Left lung (tissue), 10 donors: ENCODE results near the gene LDAH. TPM values are rescaled to one million over a fixed set of nuclear protein-coding genes. Genes with fewer than 3 reads are reported as not detected.
A peak's percentile ranks its signal among the peaks of the same experiment; 100 is the strongest.

Source experiments
- ATAC-seq: fragments of 200-7000 bp; cut with Tn5 transposase; one replicate; pipeline ENCODE4 v1.9.1; 2020; ENCODE audit warnings: moderate library complexity
- DNase-seq, 4 donors: peaks; one replicate each; pipeline ENCODE4 v3.0.0-alpha.2; 2013 to 2020
- H3K27ac ChIP-seq, 2 donors: fragments of 200-600 bp; sonication (generic) in 1 of 2; one replicate each; pipeline versions ENCODE4 v1.5.0 to v1.8.0; 2020 to 2021
- H3K27me3 ChIP-seq, 2 donors: fragments of 200-600 bp; sonication (generic) in 1 of 2; one replicate each; pipeline versions ENCODE4 v1.5.0 to v1.8.0; 2020 to 2021
- H3K36me3 ChIP-seq, 2 donors: fragments of 200-600 bp; sonication (generic) in 1 of 2; one replicate each; pipeline versions ENCODE4 v1.5.0 to v1.8.0; 2020 to 2021
- H3K4me1 ChIP-seq, 2 donors: fragments of 200-600 bp; one replicate each; pipeline ENCODE4 v1.8.0; 2021
- H3K4me3 ChIP-seq, 2 donors: fragments of 200-600 bp; sonication (generic) in 1 of 2; one replicate each; pipeline versions ENCODE4 v1.5.0 to v1.8.0; 2020 to 2021; ENCODE audit warnings: mild to moderate bottlenecking in 1 of 2
- H3K9me3 ChIP-seq, 2 donors: fragments of 200-600 bp; sonication (generic) in 1 of 2; one replicate each; pipeline versions ENCODE4 v1.5.0 to v1.8.0; 2020 to 2021
- intact Hi-C, 2 donors: fragments of 100-400 bp; cut with DNase I; formaldehyde crosslinking; loops; one replicate each; pipeline versions ENCODE4 v1.11.2 to v1.14.2; 2022
- polyA plus RNA-seq, 6 donors: library from polyadenylated mRNA; unstranded; fragments of 120-200 nt; gene quantifications; one replicate each; pipeline ENCODE4 v1.2.1, GENCODE V29; 2013; ENCODE audit not compliant: insufficient read length in 6 of 6
- total RNA-seq, 2 donors: library from RNA; stranded (reverse); fragmentation: NEBNext Ultra II Directional; extraction: Animal tissue kit (Norgen Biotek cat#: 25700); gene quantifications; one replicate each; pipeline ENCODE4 v1.2.1, GENCODE V29; 2021
- TF ChIP-seq, protein P1 (sequence below), 2 donors: fragments of 200-600 bp; sonication (generic) in 1 of 2; IDR thresholded peaks; one replicate each; pipeline versions ENCODE4 v1.5.0 to v1.8.0; 2021; ENCODE audit warnings: antibody characterized with exemption in 2 of 2
- donor health status: DM: no; HTN: yes; CAD: no.
- donor health status: DM: no; HTN: no; CAD: no.

Gene LDAH
- total and polyA plus RNA-seq, 8 donors: 20.2 to 25.7 (median 22.3) TPM

DNA sequence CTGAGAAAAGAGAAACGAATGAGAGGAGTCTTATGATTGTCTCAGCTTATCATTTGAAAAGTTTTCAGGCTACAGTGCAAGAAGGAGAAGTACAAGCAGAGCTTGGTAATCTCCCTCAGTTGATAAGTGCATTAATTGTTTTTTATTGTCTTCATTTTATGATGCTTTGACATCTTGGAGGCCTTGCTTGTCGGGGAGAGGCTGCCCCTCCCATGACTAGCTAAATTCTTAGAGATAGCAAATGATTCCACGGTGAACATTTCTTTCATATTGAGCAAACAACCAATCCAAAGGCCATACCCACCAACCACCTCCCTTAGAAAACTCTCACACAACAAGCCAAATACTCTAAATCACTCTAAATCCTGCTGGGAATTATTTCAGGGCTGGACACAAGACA lies 116.1 kb downstream of the LDAH start:
- Histone ChIP-seq H3K27ac (no peak overlapping the region), H3K36me3 (no peaks in the 10 kb centered on the region), H3K4me3 (no peak overlapping the region), H3K9me3 (peaks cover 0 to 3% of the 10 kb centered on the region in 2 donors), H3K27me3 (no peaks in the 10 kb centered on the region), H3K4me1 (no peaks in the 10 kb centered on the region)
- TF ChIP-seq, protein P1, sequence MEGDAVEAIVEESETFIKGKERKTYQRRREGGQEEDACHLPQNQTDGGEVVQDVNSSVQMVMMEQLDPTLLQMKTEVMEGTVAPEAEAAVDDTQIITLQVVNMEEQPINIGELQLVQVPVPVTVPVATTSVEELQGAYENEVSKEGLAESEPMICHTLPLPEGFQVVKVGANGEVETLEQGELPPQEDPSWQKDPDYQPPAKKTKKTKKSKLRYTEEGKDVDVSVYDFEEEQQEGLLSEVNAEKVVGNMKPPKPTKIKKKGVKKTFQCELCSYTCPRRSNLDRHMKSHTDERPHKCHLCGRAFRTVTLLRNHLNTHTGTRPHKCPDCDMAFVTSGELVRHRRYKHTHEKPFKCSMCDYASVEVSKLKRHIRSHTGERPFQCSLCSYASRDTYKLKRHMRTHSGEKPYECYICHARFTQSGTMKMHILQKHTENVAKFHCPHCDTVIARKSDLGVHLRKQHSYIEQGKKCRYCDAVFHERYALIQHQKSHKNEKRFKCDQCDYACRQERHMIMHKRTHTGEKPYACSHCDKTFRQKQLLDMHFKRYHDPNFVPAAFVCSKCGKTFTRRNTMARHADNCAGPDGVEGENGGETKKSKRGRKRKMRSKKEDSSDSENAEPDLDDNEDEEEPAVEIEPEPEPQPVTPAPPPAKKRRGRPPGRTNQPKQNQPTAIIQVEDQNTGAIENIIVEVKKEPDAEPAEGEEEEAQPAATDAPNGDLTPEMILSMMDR (IDR thresholded peaks at IDR 0.05): no peak
- intact Hi-C loops: no loop called here
- no peak for DNase-seq
- ATAC-seq: no peak

DNA sequence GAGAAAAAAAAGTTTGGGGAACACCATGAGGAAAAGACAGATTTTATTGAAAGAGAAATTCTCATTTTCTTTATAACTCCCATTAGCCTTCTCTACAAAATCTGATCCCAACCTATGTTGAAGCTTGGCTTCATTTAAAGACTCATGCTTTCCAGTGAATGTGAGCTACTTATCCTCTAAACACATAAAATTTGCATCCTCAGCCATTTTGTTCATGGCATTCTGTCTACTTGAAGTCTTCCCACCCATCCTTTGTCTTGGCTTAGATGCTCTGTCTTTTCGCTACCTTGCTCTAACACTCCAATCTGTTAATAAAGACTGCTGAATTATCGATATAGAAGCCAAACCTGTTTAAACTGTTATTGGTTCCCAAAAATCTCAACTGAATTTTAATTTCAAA lies 116.7 kb downstream of the LDAH start:
- intact Hi-C loops: no loop called here
- peaks cover 0 to 3% of the 10 kb centered on the region in 2 donors for H3K9me3 ChIP-seq
- no peak overlapping the region for H3K27ac ChIP-seq
- no peak for ATAC-seq
- no peaks in the 10 kb centered on the region for H3K4me1 ChIP-seq
- H3K27me3 ChIP-seq: no peaks in the 10 kb centered on the region
- H3K4me3 ChIP-seq: no peak overlapping the region
- DNase-seq: no peak
- TF ChIP-seq, protein P1 (IDR thresholded peaks at IDR 0.05): no peak
- H3K36me3 ChIP-seq: no peaks in the 10 kb centered on the region

DNA sequence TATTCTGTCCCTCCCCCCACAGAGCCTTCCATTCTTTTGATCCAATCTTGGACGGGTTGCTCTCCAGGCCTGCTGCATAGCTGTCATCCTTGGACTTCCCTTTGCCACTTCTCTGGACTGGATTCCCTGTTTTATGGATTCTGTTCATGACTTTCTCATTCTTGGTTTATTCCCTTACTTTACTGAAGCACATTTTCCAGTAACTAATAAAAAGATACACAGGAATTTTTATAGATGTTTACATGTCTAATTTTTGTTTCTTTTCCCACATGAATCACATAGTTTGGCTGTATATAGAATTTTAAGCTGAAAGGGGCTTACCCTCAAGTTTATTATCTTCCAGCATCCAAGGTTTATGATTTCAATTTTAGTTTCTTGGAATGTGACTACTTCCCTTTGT lies 118.0 kb downstream of the LDAH start:
- H3K36me3 ChIP-seq: no peaks in the 10 kb centered on the region
- no peak overlapping the region for H3K4me3 ChIP-seq
- TF ChIP-seq, protein P1 (IDR thresholded peaks at IDR 0.05): no peak
- intact Hi-C loops: no loop called here
- ATAC-seq (no peak), DNase-seq (no peak)
- H3K27ac ChIP-seq: no peak overlapping the region
- H3K27me3 ChIP-seq: no peaks in the 10 kb centered on the region
- H3K4me1 ChIP-seq: peaks cover 0 to 2% of the 10 kb centered on the region in 2 donors
- H3K9me3 ChIP-seq: peaks cover 0 to 3% of the 10 kb centered on the region in 2 donors

DNA sequence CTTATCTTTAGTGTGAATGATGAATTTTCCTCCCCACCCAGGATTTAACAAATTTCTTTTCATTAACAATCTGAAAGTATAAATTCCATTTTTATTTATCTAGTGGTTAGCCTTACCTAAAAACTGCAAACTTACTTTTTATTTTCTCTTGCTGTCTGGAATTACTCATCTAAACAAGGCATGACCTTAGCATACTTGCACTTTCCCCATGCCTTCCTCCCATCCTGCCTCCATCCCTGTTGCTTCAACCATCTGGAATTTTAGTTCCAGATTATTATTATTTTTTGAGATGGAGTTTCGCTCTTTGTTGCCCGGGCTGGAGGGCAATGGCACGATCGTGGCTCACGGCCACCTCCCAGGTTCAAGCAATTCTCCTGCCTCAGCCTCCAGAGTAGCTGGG lies 120.3 kb downstream of the LDAH start:
- DNase-seq (no peak), ATAC-seq (no peak)
- TF ChIP-seq, protein P1 (IDR thresholded peaks at IDR 0.05): no peak
- no peaks in the 10 kb centered on the region for H3K9me3 ChIP-seq
- H3K4me3 ChIP-seq: no peak overlapping the region
- intact Hi-C loops: no loop called here
- H3K4me1 ChIP-seq: peaks cover 0 to 12% of the 10 kb centered on the region in 2 donors
- H3K36me3 ChIP-seq: no peaks in the 10 kb centered on the region
- no peak overlapping the region for H3K27ac ChIP-seq
- no peaks in the 10 kb centered on the region for H3K27me3 ChIP-seq

DNA sequence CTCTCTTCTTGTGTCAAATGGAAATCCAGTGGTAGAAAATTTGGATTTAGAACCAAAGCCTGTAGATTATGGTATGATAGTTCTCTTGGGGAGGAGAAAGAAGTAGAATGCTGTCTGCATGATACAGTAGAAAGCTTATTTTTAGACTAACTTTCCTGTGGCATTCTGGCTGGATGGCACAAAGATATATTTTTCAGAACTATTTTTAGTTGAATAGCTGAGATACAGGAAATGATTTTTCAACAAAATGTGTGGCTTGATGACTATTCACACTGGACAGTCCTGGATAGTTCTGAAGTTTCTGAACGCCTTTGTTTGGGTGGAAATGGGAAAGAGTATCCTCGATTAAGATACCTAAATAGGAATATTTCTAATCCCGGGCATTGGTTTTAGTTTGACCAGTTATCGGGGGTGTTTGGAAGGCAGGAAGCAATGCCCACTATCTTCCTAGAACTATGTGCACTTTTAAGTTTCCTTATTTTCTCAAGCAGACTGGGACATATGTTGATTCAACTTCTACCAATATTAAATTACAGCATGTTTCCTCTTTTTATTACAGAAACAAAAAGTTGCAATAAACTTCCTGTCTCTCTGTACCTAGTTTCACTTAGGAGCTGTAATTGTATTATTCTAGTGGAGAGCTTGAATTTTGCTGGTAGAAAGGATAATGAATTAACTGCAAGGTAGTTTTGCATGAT lies 123.8 kb downstream of the LDAH start:
- Histone ChIP-seq H3K4me3 (no peak overlapping the region), H3K9me3 (no peaks in the 10 kb centered on the region), H3K27me3 (no peaks in the 10 kb centered on the region), H3K36me3 (peaks cover 0 to 4% of the 10 kb centered on the region in 2 donors), H3K27ac (peak overlapping the region in 1 of 2 donors; percentile 9), H3K4me1 (peaks cover 0 to 12% of the 10 kb centered on the region in 2 donors)
- intact Hi-C loops: no loop called here
- DNase-seq (no peak), ATAC-seq (no peak)
- TF ChIP-seq, protein P1 (IDR thresholded peaks at IDR 0.05): no peak
